ENCODE results near the gene CASZ1. TPM values are rescaled to one million over a fixed set of nuclear protein-coding genes. Genes with fewer than 3 reads are reported as not detected.
A peak's percentile ranks its signal among the peaks of the same experiment; 100 is the strongest.

Gene CASZ1
- total and polyA plus RNA-seq, 12 donors: 19.5 to 79.8 (median 64.7) TPM

GRCh38 chr1:10629091-10629815, 167.2 kb downstream of the CASZ1 start:
- intact Hi-C loops (cut with DNase I): no loop called here
- Histone ChIP-seq H3K9me3 (no peaks in the 10 kb centered on the region), H3K27me3 (no peaks in the 10 kb centered on the region), H3K27ac (peak overlapping the region in 4 of 10 donors; percentile 27 to 58 (median 44)), H3K4me1 (peaks cover 0 to 16% (median 9%) of the 10 kb centered on the region in 9 donors), H3K4me3 (no peak overlapping the region), H3K36me3 (peaks cover 0 to 53% (median 5%) of the 10 kb centered on the region in 9 donors)
- DNase-seq (no peak), ATAC-seq (peak in 4 of 8 donors; percentile 2 to 31 (median 10))
- TF ChIP-seq CTCF (IDR thresholded peaks at IDR 0.05): no peak
- WGBS, 2 donors: 88 to 93% methylated on average over 25 of the region's 25 CpGs

GRCh38 chr1:10628685-10629084, 167.8 kb downstream of the CASZ1 start:
- DNase-seq: peak; percentile 74 to 81

GRCh38 chr1:10626791-10627410, 169.5 kb downstream of the CASZ1 start:
- H3K27ac ChIP-seq: no peak overlapping the region
- 94 to 95% methylated on average over 22 of the region's 22 CpGs for WGBS, 2 donors
- H3K4me1 ChIP-seq: peaks cover 0 to 15% (median 9%) of the 10 kb centered on the region in 9 donors
- TF ChIP-seq CTCF (IDR thresholded peaks at IDR 0.05): no peak
- no peak overlapping the region for H3K4me3 ChIP-seq
- DNase-seq: no peak
- intact Hi-C loops (cut with DNase I): no loop called here
- H3K27me3 ChIP-seq: no peaks in the 10 kb centered on the region
- no peaks in the 10 kb centered on the region for H3K9me3 ChIP-seq
- peaks cover 0 to 75% (median 5%) of the 10 kb centered on the region in 9 donors for H3K36me3 ChIP-seq
- no peak for ATAC-seq

More at GRCh38 chr1:10628685-10629084, 167.8 kb downstream of the CASZ1 start:
- H3K27ac ChIP-seq: peak overlapping the region in 4 of 10 donors; percentile 27 to 58 (median 44)
- intact Hi-C loops (cut with DNase I): no loop called here
- no peak overlapping the region for H3K4me3 ChIP-seq
- H3K4me1 ChIP-seq: peaks cover 0 to 15% (median 9%) of the 10 kb centered on the region in 9 donors
- H3K36me3 ChIP-seq: peaks cover 0 to 59% (median 5%) of the 10 kb centered on the region in 9 donors
- 30 to 39% methylated on average over 7 of the region's 7 CpGs for WGBS, 2 donors
- H3K9me3 ChIP-seq: no peaks in the 10 kb centered on the region
- ATAC-seq: peak; percentile 70 to 87 (median 76)
- no peak for TF ChIP-seq CTCF (IDR thresholded peaks at IDR 0.05)
- H3K27me3 ChIP-seq: no peaks in the 10 kb centered on the region

DNA sequence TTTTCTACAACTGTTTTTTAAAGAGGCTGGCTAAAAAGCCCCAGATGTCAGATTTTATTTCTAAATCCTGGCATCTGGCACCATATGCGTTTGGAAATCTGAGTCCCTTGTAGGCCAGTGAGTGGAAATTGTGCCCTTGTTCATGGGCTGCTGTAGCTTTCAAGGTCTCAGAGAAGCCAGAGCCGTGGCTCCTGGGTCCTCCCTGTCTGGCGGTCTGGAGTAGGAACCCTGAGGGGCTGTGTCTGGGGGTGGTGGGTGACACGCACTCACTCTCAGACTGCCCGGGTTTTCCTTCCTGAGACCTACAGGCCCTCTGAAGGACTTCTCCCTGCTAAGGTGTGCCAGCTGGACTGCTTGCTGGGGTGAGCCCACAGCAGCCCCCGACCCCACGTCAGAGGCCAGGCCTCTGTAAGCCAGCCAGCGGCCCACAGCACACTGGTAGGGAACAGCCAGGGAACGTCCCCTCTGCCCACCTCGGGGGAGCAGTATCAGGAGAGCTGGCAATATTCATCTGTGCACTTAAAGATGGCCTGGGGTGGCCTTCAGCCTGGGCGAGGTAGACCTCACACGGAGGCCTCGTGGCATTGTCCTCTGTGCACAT, 170.2 kb downstream of the CASZ1 start:
- TF ChIP-seq CTCF (IDR thresholded peaks at IDR 0.05): no peak
- DNase-seq (no peak), ATAC-seq (no peak)
- H3K9me3 ChIP-seq: no peaks in the 10 kb centered on the region
- intact Hi-C loops (cut with DNase I): no loop called here
- peaks cover 0 to 15% (median 9%) of the 10 kb centered on the region in 9 donors for H3K4me1 ChIP-seq
- H3K36me3 ChIP-seq: peaks cover 0 to 76% (median 5%) of the 10 kb centered on the region in 9 donors
- 92 to 96% methylated on average over 13 of the region's 13 CpGs for WGBS, 2 donors
- H3K27me3 ChIP-seq: no peaks in the 10 kb centered on the region
- no peak overlapping the region for H3K4me3 ChIP-seq
- no peak overlapping the region for H3K27ac ChIP-seq
